Thymus (tissue), 11 donors: Measurements from ENCODE around the gene RNLS. TPM values are rescaled to one million over a fixed set of nuclear protein-coding genes. Genes with fewer than 3 reads are reported as not detected.

ENCODE experiments used
- DNase-seq, 9 donors: peaks; one replicate each; pipeline ENCODE4 v3.0.0-alpha.2; 2013; ENCODE audit warnings: low spot score in 9 of 9, low read depth in 6 of 9, missing footprints in 1 of 9
- H3K27ac ChIP-seq, 2 donors: one replicate each; pipeline ENCODE4 v1.5.1; 2013; ENCODE audit warnings: control low read depth in 1 of 2, low read depth in 1 of 2, low read length in 1 of 2, mild to moderate bottlenecking in 1 of 2, moderate library complexity in 1 of 2
- H3K27me3 ChIP-seq, 2 donors: one replicate each; pipeline ENCODE4 v1.5.1; 2013; ENCODE audit warnings: low read length in 1 of 2; ENCODE audit not compliant: control insufficient read depth in 2 of 2, insufficient read depth in 1 of 2
- H3K36me3 ChIP-seq, 2 donors: one replicate each; pipeline ENCODE4 v1.5.1; 2013; ENCODE audit warnings: low read length in 1 of 2, mild to moderate bottlenecking in 1 of 2, moderate library complexity in 1 of 2; ENCODE audit not compliant: control insufficient read depth in 2 of 2, insufficient read depth in 2 of 2
- H3K4me1 ChIP-seq, 2 donors: one replicate each; pipeline ENCODE4 v1.5.1; 2013; ENCODE audit warnings: low read length in 2 of 2; ENCODE audit not compliant: control insufficient read depth in 2 of 2, insufficient read depth in 2 of 2
- H3K4me3 ChIP-seq, 2 donors: one replicate each; pipeline ENCODE4 v1.5.1; 2013; ENCODE audit warnings: low read length in 2 of 2, control low read depth in 1 of 2, mild to moderate bottlenecking in 1 of 2
- H3K9me3 ChIP-seq, 2 donors: one replicate each; pipeline ENCODE4 v1.5.1; 2013; ENCODE audit warnings: low read length in 1 of 2, mild to moderate bottlenecking in 1 of 2; ENCODE audit not compliant: control insufficient read depth in 2 of 2, insufficient read depth in 1 of 2
- WGBS: extraction: QIAGEN DNeasy Blood & Tissue Kit; methylation state at CpG from one replicate; pipeline ENCODE4 v1.1.7; 2013; 5-methylcytosine and 5-hydroxymethylcytosine counted together
- polyA plus RNA-seq: library from polyadenylated mRNA; stranded (reverse); fragments of 200-250 nt; gene quantifications from one replicate; pipeline ENCODE4 v1.2.3, GENCODE V29; 2013
- total RNA-seq: library from RNA; stranded (reverse); fragments of 120-200 nt; gene quantifications from one replicate; pipeline ENCODE4 v1.2.4, GENCODE V29; 2013
- donor health status: healthy.

The RNLS gene
- total and polyA plus RNA-seq, 2 donors: 4.3 to 5.0 TPM

DNA sequence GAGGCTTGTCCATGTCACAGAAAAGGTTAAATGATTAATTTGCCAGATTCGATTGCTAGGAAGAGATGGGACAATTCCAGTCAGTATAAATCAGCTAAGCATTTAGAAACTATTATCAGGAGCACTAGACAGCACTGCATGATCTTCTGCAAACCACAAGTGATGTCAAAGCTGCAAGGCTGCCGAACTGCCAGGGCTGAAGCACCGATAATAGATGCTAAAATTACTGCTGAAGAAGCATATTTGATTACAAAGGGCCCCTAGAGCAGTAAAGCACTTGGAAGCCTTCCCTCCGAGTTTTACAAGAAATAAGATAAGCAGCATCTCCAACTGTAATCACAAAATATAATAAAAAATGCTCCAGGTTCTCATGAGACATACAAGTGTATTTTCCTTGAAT is 40.6 kb downstream of the RNLS start:
- no peak for DNase-seq
- Histone ChIP-seq H3K4me1 (no peaks in the 10 kb centered on the region), H3K9me3 (no peaks in the 10 kb centered on the region), H3K36me3 (no peaks in the 10 kb centered on the region), H3K27ac (no peak overlapping the region), H3K27me3 (no peaks in the 10 kb centered on the region), H3K4me3 (no peak overlapping the region)
- WGBS: 96% methylated on average over 4 of the region's 4 CpGs

DNA sequence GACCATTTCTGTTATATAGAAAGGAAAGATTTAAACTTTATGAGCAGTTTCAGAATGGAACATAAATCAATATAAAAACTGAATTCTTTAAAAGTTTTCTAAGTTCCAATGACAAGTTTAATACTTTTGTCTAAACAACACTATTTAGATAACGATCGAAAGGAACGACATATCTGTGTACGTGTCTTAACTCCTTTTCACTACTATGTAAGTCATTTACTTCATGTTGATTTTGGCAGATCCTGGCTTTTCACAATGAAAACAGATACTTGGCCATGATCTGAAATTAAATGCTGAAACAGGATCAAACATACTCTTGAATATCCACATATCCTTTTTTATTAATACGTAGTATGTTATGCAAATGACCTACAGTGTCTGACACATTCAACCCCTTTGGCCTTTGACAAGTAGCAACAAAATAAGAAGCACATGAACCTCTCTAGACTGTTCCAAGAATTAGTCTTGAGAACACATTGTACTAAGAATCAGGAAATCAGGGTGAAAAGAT is 41.9 kb downstream of the RNLS start:
- no peak for DNase-seq

DNA sequence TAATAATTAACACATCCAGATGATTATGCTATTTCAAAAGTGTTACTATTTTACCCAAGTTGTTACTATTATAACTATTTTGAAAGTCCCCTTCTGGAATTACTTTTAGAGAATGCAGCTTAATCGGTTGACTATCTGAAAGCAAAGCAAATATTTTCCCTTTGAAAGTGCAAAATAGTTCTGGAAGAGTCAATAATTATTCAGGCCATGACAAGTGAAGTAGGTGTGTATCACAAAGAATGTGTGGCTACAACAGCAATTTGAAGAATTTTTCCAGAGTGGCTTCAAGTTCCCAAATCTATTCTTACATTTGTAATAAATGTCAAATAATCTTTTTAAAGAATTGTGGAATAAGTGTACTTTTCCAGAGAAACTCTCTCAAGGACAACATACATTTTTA is 42.8 kb downstream of the RNLS start:
- H3K9me3 ChIP-seq: no peaks in the 10 kb centered on the region
- no peak for DNase-seq
- 96% methylated on average over 1 of the region's 1 CpG for WGBS
- no peaks in the 10 kb centered on the region for H3K36me3 ChIP-seq
- H3K4me3 ChIP-seq: no peak overlapping the region
- H3K27ac ChIP-seq: no peak overlapping the region
- no peaks in the 10 kb centered on the region for H3K4me1 ChIP-seq
- no peaks in the 10 kb centered on the region for H3K27me3 ChIP-seq

More for the DNA sequence above, 41.9 kb downstream of the RNLS start:
- Histone ChIP-seq H3K36me3 (no peaks in the 10 kb centered on the region), H3K4me3 (no peak overlapping the region), H3K4me1 (no peaks in the 10 kb centered on the region), H3K27ac (no peak overlapping the region), H3K9me3 (no peaks in the 10 kb centered on the region), H3K27me3 (no peaks in the 10 kb centered on the region)
- 93% methylated on average over 5 of the region's 5 CpGs for WGBS

DNA sequence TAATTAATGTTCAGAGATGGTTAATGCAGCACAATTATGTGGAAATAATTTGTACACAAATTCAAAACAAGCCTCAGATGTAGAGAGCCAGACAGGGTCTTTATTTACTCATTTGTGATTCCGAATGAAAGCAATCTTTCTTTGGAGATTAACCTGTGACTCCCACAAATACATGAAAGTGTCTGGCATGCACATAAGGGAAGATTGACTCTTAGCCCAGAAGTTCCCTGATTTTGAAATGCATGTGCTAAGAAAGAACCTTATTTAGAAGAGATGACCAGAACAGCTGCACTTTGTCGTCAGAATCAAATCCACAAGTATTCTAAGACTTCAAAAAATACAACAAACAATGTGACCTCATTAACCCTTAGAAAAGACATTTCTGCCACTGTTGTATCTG is 45.1 kb downstream of the RNLS start:
- no peak for DNase-seq
- 39% methylated on average over 2 of the region's 2 CpGs for WGBS
- no peaks in the 10 kb centered on the region for H3K27me3 ChIP-seq
- H3K27ac ChIP-seq: no peak overlapping the region
- no peak overlapping the region for H3K4me3 ChIP-seq
- no peaks in the 10 kb centered on the region for H3K9me3 ChIP-seq
- no peaks in the 10 kb centered on the region for H3K4me1 ChIP-seq
- no peaks in the 10 kb centered on the region for H3K36me3 ChIP-seq

- no peaks in the 10 kb centered on the region for H3K36me3 ChIP-seq
- no peaks in the 10 kb centered on the region for H3K4me1 ChIP-seq
- 95% methylated on average over 2 of the region's 2 CpGs for WGBS
- no peak overlapping the region for H3K4me3 ChIP-seq
- H3K27ac ChIP-seq: no peak overlapping the region
- DNase-seq: no peak
- H3K27me3 ChIP-seq: no peaks in the 10 kb centered on the region
- H3K9me3 ChIP-seq: no peaks in the 10 kb centered on the region
Observed at GRCh38 chr10:88537322-88537721, 45.8 kb downstream of the RNLS start.

- Histone ChIP-seq H3K4me3 (no peak overlapping the region), H3K27ac (no peak overlapping the region), H3K9me3 (no peaks in the 10 kb centered on the region), H3K27me3 (no peaks in the 10 kb centered on the region), H3K36me3 (no peaks in the 10 kb centered on the region), H3K4me1 (no peaks in the 10 kb centered on the region)
- no peak for DNase-seq
- WGBS: 99% methylated on average over 4 of the region's 4 CpGs
Observed at GRCh38 chr10:88536437-88536836, 46.7 kb downstream of the RNLS start.

GRCh38 chr10:88534072-88534665 is 48.9 kb downstream of the RNLS start:
- Histone ChIP-seq H3K27me3 (no peaks in the 10 kb centered on the region), H3K9me3 (no peaks in the 10 kb centered on the region), H3K4me3 (no peak overlapping the region), H3K36me3 (no peaks in the 10 kb centered on the region), H3K4me1 (peaks cover 0 to 4% of the 10 kb centered on the region in 2 donors), H3K27ac (no peak overlapping the region)
- no peak for DNase-seq
- 99% methylated on average over 1 of the region's 1 CpG for WGBS

GRCh38 chr10:88531392-88532052 is 51.6 kb downstream of the RNLS start:
- H3K36me3 ChIP-seq: no peaks in the 10 kb centered on the region
- no peaks in the 10 kb centered on the region for H3K9me3 ChIP-seq
- 97% methylated on average over 4 of the region's 4 CpGs for WGBS
- no peak overlapping the region for H3K4me3 ChIP-seq
- H3K27me3 ChIP-seq: no peaks in the 10 kb centered on the region
- H3K27ac ChIP-seq: no peak overlapping the region
- peaks cover 2 to 23% of the 10 kb centered on the region in 2 donors for H3K4me1 ChIP-seq
- no peak for DNase-seq

DNA sequence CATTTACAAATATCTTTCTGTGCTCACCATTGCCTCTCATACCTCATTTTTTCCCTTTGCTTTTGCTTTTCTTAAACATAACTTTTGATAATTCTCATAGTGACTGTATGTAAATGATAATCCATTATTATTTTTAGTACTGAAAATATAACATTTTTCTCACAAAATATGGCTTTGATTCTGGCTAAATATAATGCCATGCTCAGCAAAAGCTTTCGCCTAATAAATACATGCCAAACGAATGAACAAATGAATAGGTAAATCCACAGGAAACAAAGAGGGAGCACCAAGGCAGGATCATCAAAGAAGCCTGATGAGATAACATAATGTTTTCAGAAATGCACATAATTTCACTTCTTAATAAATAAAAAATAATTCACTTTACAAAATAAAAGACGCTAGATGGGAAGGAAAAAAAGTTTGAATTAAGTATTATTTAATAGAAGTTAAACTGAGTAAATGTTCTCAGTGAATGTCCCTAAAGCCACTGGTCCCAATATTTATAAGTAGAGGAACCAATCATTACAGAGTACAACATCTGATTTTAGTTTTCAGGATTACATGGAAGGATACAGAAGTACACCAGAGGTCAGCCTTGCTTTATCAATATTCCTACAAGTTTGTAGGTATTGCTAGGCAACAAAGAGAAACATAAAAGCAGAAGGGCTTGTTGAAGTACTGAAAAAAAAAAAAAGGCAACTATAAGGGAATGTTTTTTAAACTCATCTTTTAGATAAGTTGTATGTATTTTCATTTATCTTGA is 52.3 kb downstream of the RNLS start:
- 93% methylated on average over 3 of the region's 3 CpGs for WGBS
- no peak for DNase-seq
- Histone ChIP-seq H3K27me3 (no peaks in the 10 kb centered on the region), H3K9me3 (no peaks in the 10 kb centered on the region), H3K36me3 (no peaks in the 10 kb centered on the region), H3K27ac (peak overlapping the region in 1 of 2 donors; percentile 56), H3K4me3 (no peak overlapping the region), H3K4me1 (peaks cover 2 to 27% of the 10 kb centered on the region in 2 donors)
